ENCODE data around the gene KAZN.

The KAZN gene

DNA sequence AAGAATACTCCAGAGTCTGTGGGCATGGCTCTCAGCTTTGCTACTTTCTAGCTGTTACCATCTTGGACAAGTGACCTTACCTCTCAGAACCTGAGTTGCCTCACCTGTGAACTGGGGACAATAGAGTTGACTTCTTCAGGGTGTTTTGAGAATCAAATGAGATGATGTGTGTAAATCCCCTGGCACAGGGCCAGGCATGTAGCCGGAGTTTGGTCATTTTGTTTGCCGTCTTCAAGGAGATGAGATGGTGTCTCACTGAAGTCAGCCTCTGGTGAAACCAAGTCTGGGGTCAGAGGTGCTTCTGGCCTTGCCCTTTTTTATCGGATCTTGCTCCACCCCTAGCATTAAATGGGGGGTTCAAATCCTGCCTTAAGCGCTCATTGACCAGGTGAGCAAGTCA, 405.9 kb downstream of the KAZN start:
- H3K79me2 ChIP-seq (ENCODE audit: control insufficient read depth, insufficient read depth, low read length, unreplicated experiment): no peaks in the 10 kb centered on the region
- no peak overlapping the region for H2AFZ ChIP-seq (ENCODE audit: low read length, unreplicated experiment)
- no peaks in the 10 kb centered on the region for H3K27me3 ChIP-seq (ENCODE audit: insufficient read depth, low read length)
- no peaks in the 10 kb centered on the region for H3K4me1 ChIP-seq (ENCODE audit: control insufficient read depth, insufficient read depth, low read length, unreplicated experiment)
- H3K4me3 ChIP-seq (ENCODE audit: low read depth, low read length): no peak overlapping the region
- H3K27ac ChIP-seq (ENCODE audit: low read depth, low read length): no peak overlapping the region
- no peaks in the 10 kb centered on the region for H3K36me3 ChIP-seq (ENCODE audit: insufficient read depth, low read length)

DNA sequence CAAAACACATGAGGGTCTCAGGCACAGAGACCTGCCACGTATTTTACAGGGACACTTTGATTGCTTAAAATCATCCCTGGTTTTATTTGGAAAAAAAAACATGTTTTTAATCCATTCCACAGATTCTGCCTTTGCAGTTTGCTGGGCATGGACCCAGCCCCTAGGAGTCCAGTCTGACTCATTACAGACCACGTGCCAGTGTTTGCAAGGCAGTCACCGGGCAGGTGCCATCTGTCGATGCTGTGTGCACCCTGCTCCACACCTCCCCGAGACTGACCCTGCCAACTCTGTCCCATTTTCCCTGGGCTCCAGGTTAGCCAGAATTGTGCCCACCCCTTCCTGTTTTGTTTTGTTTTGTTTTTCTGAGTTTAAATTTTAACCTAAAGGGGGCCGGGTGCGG, 406.6 kb downstream of the KAZN start:
- Histone ChIP-seq H3K27me3 (ENCODE audit: insufficient read depth, low read length) (no peaks in the 10 kb centered on the region), H3K79me2 (ENCODE audit: control insufficient read depth, insufficient read depth, low read length, unreplicated experiment) (no peaks in the 10 kb centered on the region), H3K4me1 (ENCODE audit: control insufficient read depth, insufficient read depth, low read length, unreplicated experiment) (no peaks in the 10 kb centered on the region), H3K27ac (ENCODE audit: low read depth, low read length) (no peak overlapping the region), H2AFZ (ENCODE audit: low read length, unreplicated experiment) (no peak overlapping the region), H3K4me3 (ENCODE audit: low read depth, low read length) (no peak overlapping the region), H3K36me3 (ENCODE audit: insufficient read depth, low read length) (no peaks in the 10 kb centered on the region)

DNA sequence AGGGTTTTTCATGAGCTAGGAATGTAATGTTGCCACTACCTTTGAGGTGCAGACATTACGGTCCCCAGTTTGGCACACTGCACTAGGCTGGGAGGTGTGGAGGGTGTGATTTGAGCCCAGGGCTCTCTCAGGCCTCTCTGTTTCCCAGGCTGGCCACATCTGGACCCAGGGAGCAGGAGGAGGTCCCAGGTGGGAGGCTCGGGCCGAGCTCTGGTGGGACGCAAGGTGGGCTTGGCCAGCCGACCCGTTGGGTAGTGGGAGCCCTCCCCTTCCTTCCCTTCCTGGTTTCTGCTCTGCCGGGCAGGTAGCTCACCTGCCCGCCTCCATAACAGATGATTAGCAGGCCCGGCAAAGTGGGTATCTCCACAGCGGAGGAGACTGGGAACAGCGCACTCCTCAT, 408.9 kb downstream of the KAZN start:
- no peak overlapping the region for H3K27ac ChIP-seq (ENCODE audit: low read depth, low read length)
- no peaks in the 10 kb centered on the region for H3K4me1 ChIP-seq (ENCODE audit: control insufficient read depth, insufficient read depth, low read length, unreplicated experiment)
- H3K79me2 ChIP-seq (ENCODE audit: control insufficient read depth, insufficient read depth, low read length, unreplicated experiment): no peaks in the 10 kb centered on the region
- no peaks in the 10 kb centered on the region for H3K36me3 ChIP-seq (ENCODE audit: insufficient read depth, low read length)
- H2AFZ ChIP-seq (ENCODE audit: low read length, unreplicated experiment): no peak overlapping the region
- no peak overlapping the region for H3K4me3 ChIP-seq (ENCODE audit: low read depth, low read length)
- no peaks in the 10 kb centered on the region for H3K27me3 ChIP-seq (ENCODE audit: insufficient read depth, low read length)

DNA sequence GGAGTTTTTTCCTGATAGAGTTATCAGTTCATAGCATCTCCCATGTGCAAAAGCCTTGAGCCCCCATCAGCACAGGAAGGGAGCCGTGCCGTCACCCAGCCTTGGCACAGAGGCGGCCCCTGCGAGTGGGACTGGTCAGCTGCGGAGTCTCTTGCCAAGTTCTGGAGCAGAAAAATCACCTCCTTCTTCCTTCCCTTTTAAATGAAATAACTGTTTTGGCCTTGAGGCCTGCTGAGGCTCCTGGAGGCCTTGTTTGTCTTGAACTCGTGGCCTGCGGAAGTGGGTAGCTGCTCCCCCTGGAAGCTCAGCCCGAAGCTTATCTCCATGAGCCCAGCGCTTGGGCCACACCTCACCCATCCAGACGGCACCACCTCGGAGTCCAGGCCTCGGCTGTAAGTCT, 409.4 kb downstream of the KAZN start:
- Histone ChIP-seq H3K79me2 (ENCODE audit: control insufficient read depth, insufficient read depth, low read length, unreplicated experiment) (no peaks in the 10 kb centered on the region), H3K27me3 (ENCODE audit: insufficient read depth, low read length) (no peaks in the 10 kb centered on the region), H3K36me3 (ENCODE audit: insufficient read depth, low read length) (no peaks in the 10 kb centered on the region), H3K4me1 (ENCODE audit: control insufficient read depth, insufficient read depth, low read length, unreplicated experiment) (no peaks in the 10 kb centered on the region), H3K27ac (ENCODE audit: low read depth, low read length) (no peak overlapping the region), H3K4me3 (ENCODE audit: low read depth, low read length) (no peak overlapping the region), H2AFZ (ENCODE audit: low read length, unreplicated experiment) (no peak overlapping the region)

DNA sequence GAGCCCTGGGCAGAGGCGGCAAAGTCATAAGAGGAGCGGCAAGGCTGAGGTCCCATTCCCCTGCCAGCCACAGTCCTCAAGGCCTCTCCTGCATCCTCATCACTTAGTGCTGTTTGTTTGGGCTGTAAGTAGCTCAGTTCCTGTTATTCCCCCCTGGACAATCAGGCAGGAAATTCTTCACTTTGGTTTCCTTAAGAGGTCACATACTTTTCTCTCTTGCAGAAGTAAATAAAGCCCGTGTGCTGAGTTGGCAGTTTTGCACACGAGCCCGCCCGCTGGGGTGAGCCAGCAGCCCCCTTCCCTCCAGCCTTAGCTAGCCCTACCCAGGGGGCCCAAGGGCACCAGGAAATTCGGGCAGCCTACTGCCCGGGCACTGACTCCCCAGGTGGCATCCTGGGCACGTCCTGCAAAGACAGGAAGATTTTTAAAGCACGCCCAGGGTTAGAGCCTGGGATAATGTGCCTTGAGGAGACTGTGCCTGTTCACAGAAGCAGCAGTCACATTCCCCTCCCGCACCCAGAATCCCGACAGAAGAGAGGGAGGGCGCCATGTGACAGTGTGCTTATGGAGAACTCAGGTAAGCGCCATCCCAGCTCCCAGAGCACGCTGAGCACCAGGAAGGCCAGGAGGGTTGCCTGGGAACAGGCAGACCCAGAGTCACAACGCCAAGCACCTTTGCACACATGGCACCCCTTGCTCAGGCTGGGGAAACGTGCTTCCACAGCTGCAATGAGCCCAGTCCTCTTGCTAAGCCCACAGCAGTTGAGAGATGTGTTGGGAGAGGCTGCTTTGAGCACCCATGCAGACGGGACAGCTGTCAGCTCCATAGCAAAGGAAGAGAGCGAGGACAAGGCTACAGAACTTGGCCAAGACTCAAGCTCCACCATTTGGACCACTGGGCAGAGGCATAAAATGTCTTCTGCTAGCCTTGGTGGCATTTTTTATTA, 410.6 kb downstream of the KAZN start:
- H2AFZ ChIP-seq (ENCODE audit: low read length, unreplicated experiment): no peak overlapping the region
- H3K4me1 ChIP-seq (ENCODE audit: control insufficient read depth, insufficient read depth, low read length, unreplicated experiment): no peaks in the 10 kb centered on the region
- no peak overlapping the region for H3K4me3 ChIP-seq (ENCODE audit: low read depth, low read length)
- no peak overlapping the region for H3K27ac ChIP-seq (ENCODE audit: low read depth, low read length)
- no peaks in the 10 kb centered on the region for H3K79me2 ChIP-seq (ENCODE audit: control insufficient read depth, insufficient read depth, low read length, unreplicated experiment)
- H3K36me3 ChIP-seq (ENCODE audit: insufficient read depth, low read length): no peaks in the 10 kb centered on the region
- no peaks in the 10 kb centered on the region for H3K27me3 ChIP-seq (ENCODE audit: insufficient read depth, low read length)

DNA sequence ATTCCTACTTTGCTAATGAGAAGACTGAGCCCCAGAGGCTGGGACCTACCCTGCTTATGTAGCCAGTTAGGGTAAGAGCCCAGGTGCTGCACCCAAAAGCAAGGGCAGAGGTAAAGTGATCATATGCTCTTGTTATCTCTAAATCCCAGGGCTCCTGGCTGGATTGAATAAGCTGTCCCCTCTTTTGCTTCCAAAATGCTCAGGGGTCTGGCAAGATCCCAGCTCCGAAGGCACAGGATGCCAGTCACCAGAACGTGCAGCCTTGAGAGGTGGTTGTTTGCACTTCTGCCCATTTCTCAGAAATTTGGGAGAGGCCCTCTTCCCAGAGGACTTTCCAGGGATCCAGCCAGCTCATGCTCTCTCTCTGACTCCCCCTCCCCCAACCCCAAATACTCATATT, 412.7 kb downstream of the KAZN start:
- H3K4me3 ChIP-seq (ENCODE audit: low read depth, low read length): no peak overlapping the region
- H3K79me2 ChIP-seq (ENCODE audit: control insufficient read depth, insufficient read depth, low read length, unreplicated experiment): no peaks in the 10 kb centered on the region
- H3K4me1 ChIP-seq (ENCODE audit: control insufficient read depth, insufficient read depth, low read length, unreplicated experiment): no peaks in the 10 kb centered on the region
- no peaks in the 10 kb centered on the region for H3K36me3 ChIP-seq (ENCODE audit: insufficient read depth, low read length)
- no peak overlapping the region for H2AFZ ChIP-seq (ENCODE audit: low read length, unreplicated experiment)
- no peak overlapping the region for H3K27ac ChIP-seq (ENCODE audit: low read depth, low read length)
- no peaks in the 10 kb centered on the region for H3K27me3 ChIP-seq (ENCODE audit: insufficient read depth, low read length)

DNA sequence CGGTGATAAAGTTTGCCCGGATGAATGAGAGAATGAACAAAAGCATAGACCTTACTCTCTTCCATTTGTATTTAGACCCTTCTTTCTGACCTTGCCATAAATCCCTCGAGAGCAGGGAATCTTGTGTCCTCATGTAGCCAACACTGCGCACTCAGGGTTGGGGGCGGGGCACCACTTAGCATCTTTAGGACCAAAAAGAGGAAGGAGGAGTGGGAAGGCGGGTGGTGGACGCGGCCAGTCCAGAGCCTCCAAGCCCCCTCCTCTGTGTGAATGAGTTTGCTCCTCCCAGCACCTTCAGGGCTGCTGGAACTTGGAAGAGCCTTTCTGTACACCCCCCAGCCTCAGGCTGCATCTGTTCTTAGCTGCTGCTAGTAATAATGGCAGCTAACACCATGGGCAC, 413.2 kb downstream of the KAZN start:
- Histone ChIP-seq H3K79me2 (ENCODE audit: control insufficient read depth, insufficient read depth, low read length, unreplicated experiment) (no peaks in the 10 kb centered on the region), H3K36me3 (ENCODE audit: insufficient read depth, low read length) (no peaks in the 10 kb centered on the region), H3K4me1 (ENCODE audit: control insufficient read depth, insufficient read depth, low read length, unreplicated experiment) (no peaks in the 10 kb centered on the region), H3K4me3 (ENCODE audit: low read depth, low read length) (no peak overlapping the region), H3K27me3 (ENCODE audit: insufficient read depth, low read length) (no peaks in the 10 kb centered on the region), H3K27ac (ENCODE audit: low read depth, low read length) (no peak overlapping the region), H2AFZ (ENCODE audit: low read length, unreplicated experiment) (no peak overlapping the region)

DNA sequence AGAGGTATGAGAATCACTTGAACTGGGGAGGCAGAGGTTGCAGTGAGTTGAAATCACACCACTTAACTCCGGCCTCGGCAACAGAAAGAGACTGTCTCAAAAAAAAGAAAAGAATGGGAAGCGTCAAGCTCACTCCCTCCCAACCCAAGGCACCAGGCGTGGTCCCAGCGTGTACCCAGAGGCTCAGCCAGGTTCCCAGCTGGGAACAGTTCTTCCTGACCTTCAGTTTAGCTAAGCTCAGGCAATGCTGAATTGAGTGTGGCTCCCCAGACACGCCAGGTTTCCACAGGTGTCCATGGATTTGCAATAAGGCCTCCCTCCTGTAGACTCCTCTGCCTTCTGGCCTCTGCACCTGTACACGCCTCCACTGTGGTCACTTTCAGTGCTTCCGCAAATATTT, 414.3 kb downstream of the KAZN start:
- Histone ChIP-seq H3K36me3 (ENCODE audit: insufficient read depth, low read length) (no peaks in the 10 kb centered on the region), H3K79me2 (ENCODE audit: control insufficient read depth, insufficient read depth, low read length, unreplicated experiment) (no peaks in the 10 kb centered on the region), H3K4me1 (ENCODE audit: control insufficient read depth, insufficient read depth, low read length, unreplicated experiment) (no peaks in the 10 kb centered on the region), H3K27ac (ENCODE audit: low read depth, low read length) (no peak overlapping the region), H3K4me3 (ENCODE audit: low read depth, low read length) (no peak overlapping the region), H3K27me3 (ENCODE audit: insufficient read depth, low read length) (no peaks in the 10 kb centered on the region), H2AFZ (ENCODE audit: low read length, unreplicated experiment) (no peak overlapping the region)

DNA sequence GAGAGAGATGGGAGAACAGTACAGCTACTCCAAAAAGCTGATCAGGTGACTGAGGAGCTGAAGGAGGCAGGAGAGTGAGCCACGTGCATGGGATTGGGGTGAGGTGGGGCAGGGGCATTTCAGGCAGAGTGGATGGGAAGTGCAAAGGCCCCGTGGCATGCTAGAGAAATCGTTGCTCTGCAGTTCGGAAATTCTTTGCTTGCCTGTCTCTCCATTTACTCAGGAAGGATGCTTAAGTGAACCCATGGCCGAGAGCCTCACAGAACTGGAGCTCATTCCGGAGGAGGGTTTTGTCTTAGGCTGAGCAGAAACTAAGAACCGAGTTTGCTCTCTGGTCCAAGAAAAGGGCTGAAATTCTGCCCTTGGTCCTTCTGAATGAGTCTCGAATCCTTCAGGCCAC, 415.3 kb downstream of the KAZN start:
- no peak overlapping the region for H3K27ac ChIP-seq (ENCODE audit: low read depth, low read length)
- no peaks in the 10 kb centered on the region for H3K4me1 ChIP-seq (ENCODE audit: control insufficient read depth, insufficient read depth, low read length, unreplicated experiment)
- no peaks in the 10 kb centered on the region for H3K79me2 ChIP-seq (ENCODE audit: control insufficient read depth, insufficient read depth, low read length, unreplicated experiment)
- H2AFZ ChIP-seq (ENCODE audit: low read length, unreplicated experiment): no peak overlapping the region
- H3K36me3 ChIP-seq (ENCODE audit: insufficient read depth, low read length): no peaks in the 10 kb centered on the region
- H3K4me3 ChIP-seq (ENCODE audit: low read depth, low read length): no peak overlapping the region
- H3K27me3 ChIP-seq (ENCODE audit: insufficient read depth, low read length): no peaks in the 10 kb centered on the region

DNA sequence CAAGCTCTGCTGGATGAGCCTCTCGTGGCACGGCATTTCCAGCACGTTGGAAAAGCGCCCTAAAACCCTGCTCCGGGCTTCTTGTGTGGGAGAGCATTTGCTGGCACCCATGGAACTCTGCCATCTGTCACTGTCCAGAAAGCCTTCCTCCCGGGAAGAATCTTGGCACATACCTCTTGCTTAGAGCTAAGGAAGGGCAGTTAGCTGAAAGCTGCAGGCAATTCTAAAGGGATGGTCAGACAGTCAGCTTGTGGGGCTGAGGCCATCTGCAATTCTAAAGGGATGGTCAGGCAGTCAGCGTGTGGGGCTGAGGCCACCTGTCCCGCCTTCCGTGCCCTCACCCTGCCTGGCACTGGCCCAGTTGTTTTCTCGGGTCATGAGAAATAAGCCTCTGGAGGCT, 416.0 kb downstream of the KAZN start:
- Histone ChIP-seq H3K27ac (ENCODE audit: low read depth, low read length) (no peak overlapping the region), H3K4me1 (ENCODE audit: control insufficient read depth, insufficient read depth, low read length, unreplicated experiment) (no peaks in the 10 kb centered on the region), H3K27me3 (ENCODE audit: insufficient read depth, low read length) (no peaks in the 10 kb centered on the region), H2AFZ (ENCODE audit: low read length, unreplicated experiment) (no peak overlapping the region), H3K36me3 (ENCODE audit: insufficient read depth, low read length) (no peaks in the 10 kb centered on the region), H3K79me2 (ENCODE audit: control insufficient read depth, insufficient read depth, low read length, unreplicated experiment) (no peaks in the 10 kb centered on the region), H3K4me3 (ENCODE audit: low read depth, low read length) (no peak overlapping the region)

DNA sequence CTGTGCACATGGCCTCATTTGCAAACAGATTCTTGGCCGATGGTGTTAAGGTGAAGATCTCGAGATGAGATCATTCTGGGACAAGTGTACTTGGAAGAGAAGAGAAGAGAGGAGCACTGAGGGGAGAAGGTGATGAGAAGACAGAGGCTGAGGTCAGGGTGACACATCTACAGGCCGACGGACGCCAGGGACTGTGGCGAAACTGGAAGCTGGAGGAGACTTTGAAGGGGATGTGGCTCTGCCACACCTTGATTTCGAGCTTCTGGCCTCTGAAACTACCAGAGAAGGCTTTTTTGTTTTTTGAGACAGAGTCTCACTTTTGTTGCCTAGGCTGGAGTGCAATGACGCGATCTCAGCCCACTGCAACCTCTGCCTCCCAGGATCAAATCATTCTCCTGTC, 417.5 kb downstream of the KAZN start:
- Histone ChIP-seq H3K4me3 (ENCODE audit: low read depth, low read length) (no peak overlapping the region), H3K27me3 (ENCODE audit: insufficient read depth, low read length) (no peaks in the 10 kb centered on the region), H2AFZ (ENCODE audit: low read length, unreplicated experiment) (no peak overlapping the region), H3K4me1 (ENCODE audit: control insufficient read depth, insufficient read depth, low read length, unreplicated experiment) (no peaks in the 10 kb centered on the region), H3K27ac (ENCODE audit: low read depth, low read length) (no peak overlapping the region), H3K36me3 (ENCODE audit: insufficient read depth, low read length) (no peaks in the 10 kb centered on the region), H3K79me2 (ENCODE audit: control insufficient read depth, insufficient read depth, low read length, unreplicated experiment) (no peaks in the 10 kb centered on the region)

Measured in ACC112 (cell line).